ENCODE results near the gene IL2RA.
A peak's percentile ranks its signal among the peaks of the same experiment; 100 is the strongest.
"Not testable (repeated sequence)": the region's sequence is repeated elsewhere in the genome, so short reads cannot be mapped to it uniquely, and the experiment has no call there.

Gene IL2RA

GRCh38 chr10:6056411-6057135 is 5.6 kb downstream of the IL2RA start:
- DNase-seq = peak; percentile 50

GRCh38 chr10:6055929-6056328 is 6.2 kb downstream of the IL2RA start:
- no peak for DNase-seq

- DNase-seq = peak; percentile 62
Observed at GRCh38 chr10:6054884-6055283, 7.3 kb downstream of the IL2RA start.

GRCh38 chr10:6053816-6054631 is 8.1 kb downstream of the IL2RA start:
- peak; percentile 75 for DNase-seq

- DNase-seq = no peak
Observed at GRCh38 chr10:6053303-6053702, 8.9 kb downstream of the IL2RA start.

GRCh38 chr10:6052247-6053221 is 9.6 kb downstream of the IL2RA start:
- DNase-seq = peak; percentile 94

- DNase-seq = peak; percentile 97
Observed at GRCh38 chr10:6050801-6051445, 11.2 kb downstream of the IL2RA start.

- DNase-seq = no peak
Observed at GRCh38 chr10:6049031-6049400, 13.2 kb downstream of the IL2RA start.

- DNase-seq = no peak
Observed at GRCh38 chr10:6048281-6049030, 13.7 kb downstream of the IL2RA start.

GRCh38 chr10:6047847-6048246 is 14.3 kb downstream of the IL2RA start:
- DNase-seq = no peak

GRCh38 chr10:6046773-6047611 is 15.2 kb downstream of the IL2RA start:
- DNase-seq = peak; percentile 59

GRCh38 chr10:6045878-6046772 is 16.0 kb downstream of the IL2RA start:
- peak; percentile 62 for DNase-seq

GRCh38 chr10:6045314-6045848 is 16.8 kb downstream of the IL2RA start:
- peak; percentile 69 for DNase-seq

- peak; percentile 66 for DNase-seq
Observed at GRCh38 chr10:6044751-6045313, 17.3 kb downstream of the IL2RA start.

GRCh38 chr10:6044060-6044459 is 18.1 kb downstream of the IL2RA start:
- DNase-seq = peak; percentile 56

- DNase-seq = not testable (repeated sequence)
Observed at GRCh38 chr10:6043377-6043776, 18.8 kb downstream of the IL2RA start.

GRCh38 chr10:6040205-6040604 is 22.0 kb downstream of the IL2RA start:
- DNase-seq = no peak

- DNase-seq = no peak
Observed at GRCh38 chr10:6039711-6040110, 22.5 kb downstream of the IL2RA start.

GRCh38 chr10:6038071-6038631 is 24.0 kb downstream of the IL2RA start:
- peak; percentile 64 for DNase-seq

All from activated effector memory CD4-positive, alpha-beta T cell treated with anti-CD3 and anti-CD28 coated beads, Interleukin-2, amount 50 U/mL, for 16 hours (primary cell).